G401.6 (cell line): ENCODE data around the gene CATSPERD.

Experiments
- FAIRE-seq: peaks from 2 replicates; lab custom pipeline; 2012; peaks lifted over from hg19 to GRCh38; lab: Jason Lieb, UNC

CATSPERD gene

DNA sequence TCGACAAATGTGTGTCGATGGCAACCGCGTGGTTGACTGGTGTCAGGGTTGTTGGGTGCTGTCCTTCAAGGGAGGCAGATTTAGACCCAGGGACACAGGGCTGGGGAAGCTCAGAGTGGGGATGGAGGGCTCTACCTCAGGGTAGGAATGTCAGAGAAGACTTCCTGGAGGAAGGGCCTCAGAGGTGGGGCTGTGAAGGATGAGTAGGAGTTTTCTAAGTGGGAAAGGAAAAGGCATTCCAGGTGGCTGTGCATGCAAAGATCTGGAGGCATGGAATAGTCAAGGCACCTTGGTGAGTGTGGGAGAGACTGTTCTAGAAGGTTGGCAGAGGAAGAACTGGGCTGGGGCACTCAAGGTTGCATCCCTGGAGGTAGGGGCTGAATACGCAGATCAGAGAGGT, 86.5 kb downstream of the CATSPERD start:
- FAIRE-seq: no peak

DNA sequence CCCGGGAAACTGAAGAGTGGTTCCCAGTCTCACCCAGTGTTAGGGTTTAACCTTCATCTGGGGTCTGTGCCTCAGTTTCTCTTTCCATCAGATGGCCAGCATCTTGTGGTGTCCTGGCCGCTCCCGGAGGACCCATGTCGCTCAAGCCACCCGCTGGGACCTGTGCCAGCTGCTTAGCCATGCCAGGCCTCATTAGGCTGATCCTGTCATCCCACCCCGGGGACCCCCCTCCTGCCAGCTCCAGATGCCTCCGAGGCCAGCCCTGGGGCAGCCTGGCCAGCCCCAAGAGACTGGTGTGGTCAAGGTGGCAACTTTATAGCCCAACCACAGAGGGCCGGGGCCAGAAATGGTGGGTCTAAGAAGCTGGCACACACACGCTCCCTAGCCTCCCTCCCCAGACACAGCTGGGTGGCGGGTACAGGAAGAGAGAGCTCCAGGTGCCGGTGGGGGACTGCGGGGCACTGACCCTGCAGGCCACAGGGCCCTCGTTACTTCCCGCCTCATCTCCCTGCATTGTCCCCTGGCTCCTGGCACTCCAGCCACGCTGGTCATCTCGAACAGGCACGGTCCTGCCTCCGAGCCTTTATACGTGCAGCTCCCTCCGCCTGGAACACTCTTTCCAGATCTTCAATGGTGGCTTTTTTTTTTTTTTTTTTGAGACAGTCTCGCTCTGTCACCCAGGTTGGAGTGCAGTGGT, 87.8 kb downstream of the CATSPERD start:
- no peak for FAIRE-seq

DNA sequence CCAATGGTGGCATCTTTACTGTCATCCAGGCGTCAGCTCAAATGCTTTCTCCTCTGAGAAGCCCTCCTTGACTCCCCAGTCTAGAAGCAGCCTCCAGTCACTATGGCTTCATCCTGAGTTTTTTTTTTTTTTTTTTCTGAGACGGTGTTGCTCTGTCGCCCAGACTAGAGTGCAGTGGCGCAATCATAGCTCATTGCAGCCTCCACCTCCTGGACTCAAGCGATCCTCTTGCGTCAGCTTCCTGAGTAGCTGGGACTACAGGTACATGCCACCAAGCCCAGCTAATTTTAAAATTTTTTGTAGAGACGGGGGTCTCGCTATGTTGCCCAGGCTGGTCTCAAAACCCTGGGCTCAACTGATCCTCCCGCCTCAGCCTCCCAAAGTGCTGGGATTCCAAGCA, 88.6 kb downstream of the CATSPERD start:
- FAIRE-seq: no peak

DNA sequence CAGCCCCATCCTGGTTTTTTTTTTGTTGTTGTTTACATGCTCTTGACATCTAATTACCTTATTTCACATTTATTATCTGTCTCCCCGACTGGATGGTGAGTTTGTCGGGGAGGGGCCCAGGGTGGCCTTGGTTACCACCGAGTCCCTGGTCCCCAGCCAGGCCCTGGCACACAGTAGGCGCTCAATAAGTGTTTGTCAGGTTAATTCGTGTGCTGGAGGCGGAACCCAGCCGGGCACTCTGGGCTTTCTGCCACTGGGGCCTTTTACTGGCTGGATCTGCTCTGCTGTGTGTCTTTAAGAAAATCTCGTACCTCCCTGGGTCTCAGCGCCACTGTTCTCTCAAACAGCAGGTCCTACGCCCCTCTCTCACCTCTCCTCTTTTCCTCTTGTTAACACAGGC, 89.0 kb downstream of the CATSPERD start:
- no peak for FAIRE-seq

DNA sequence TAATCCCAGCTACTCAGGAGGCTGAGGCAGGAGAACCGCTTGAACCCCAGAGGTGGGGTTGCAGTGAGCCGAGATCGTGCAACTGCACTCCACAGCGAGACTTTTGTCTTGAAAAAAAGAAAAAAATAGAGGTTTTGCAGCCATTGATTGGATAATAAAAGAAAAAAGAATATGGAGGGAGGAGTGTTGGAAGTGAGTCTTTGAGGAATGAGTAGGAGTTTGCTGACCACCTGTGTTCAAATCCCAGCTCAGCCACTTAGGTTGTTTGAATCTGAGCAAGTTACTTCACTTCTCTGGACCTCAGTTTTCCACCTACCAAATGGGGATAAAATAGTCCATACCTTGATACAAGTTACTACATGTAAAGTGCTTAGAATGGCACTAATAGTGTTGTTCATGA, 90.7 kb downstream of the CATSPERD start:
- no peak for FAIRE-seq

DNA sequence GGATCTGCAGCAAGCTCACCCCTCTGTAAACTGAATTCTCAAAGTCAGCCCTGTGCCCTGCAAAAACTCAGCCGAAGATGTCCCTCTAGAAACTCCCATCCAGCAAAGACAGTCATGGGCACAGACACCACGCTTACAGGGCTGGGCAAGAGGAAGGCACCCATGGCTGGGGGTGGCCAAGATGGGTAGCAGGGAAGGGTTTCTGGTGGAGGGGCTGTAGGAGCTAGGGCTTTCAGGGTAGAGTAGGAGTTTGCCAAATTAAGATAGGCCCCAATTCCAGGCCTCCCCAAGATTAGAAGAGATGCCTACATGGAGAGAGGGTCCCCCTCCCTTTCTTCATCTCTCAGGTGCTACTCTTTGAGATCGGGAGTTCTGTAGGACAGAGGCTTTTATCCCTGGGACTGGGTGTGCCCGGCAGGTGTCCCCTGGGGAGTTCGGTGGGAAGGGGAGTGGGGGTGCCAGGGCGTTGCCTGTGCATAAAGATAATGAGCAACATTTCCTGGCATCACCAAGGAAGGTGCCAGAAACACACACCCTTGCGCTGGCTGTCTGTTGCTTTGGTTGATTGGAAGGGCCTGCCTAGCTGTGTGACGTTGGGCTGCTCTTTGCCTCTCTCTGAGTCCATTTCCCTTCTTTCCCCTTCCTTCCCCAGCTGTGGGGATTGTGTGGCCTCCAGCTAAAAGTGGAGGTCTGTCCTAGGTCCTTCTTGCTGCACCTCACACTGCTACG, 93.8 kb downstream of the CATSPERD start:
- FAIRE-seq: no peak

DNA sequence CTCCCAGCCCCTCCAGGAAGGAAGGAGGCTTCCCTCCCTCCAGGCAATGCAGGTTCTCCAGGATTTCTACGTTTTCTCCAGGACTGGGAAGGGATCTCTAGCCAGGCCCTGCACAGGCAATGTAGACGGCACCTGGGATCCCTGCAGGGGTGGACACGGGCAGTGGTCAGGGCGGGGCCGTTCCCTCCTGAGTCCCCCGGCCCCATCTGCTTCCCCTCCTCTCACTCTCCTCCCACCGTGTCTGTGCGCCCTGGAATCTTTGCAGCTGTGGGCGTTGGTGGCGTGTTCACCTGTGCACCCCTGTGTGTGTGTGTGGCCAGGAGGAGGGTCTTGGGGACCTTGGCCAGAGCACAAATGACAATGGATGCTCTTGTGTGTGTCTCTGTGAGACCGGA, 94.4 kb downstream of the CATSPERD start:
- no peak for FAIRE-seq

DNA sequence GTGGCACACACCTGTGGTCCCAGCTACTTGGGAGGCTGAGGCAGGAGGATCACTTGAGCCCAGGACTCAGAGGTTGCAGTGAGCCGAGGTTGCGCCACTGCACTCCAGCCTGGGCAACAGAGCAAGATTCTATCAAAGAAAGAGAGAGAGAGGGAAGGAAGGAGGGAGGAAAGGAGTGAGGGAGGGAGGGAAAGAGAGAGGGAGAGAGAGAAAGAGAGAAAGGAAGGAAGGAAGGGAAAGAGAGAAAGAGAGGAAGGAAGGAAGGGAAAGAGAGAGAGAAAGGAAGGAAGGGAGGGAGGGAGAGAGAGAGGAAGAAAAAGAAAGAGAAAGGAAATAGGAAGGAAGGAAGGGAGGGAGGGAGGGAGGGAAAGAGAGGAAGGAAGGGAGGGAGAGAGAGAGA, 96.8 kb downstream of the CATSPERD start:
- FAIRE-seq: no peak

DNA sequence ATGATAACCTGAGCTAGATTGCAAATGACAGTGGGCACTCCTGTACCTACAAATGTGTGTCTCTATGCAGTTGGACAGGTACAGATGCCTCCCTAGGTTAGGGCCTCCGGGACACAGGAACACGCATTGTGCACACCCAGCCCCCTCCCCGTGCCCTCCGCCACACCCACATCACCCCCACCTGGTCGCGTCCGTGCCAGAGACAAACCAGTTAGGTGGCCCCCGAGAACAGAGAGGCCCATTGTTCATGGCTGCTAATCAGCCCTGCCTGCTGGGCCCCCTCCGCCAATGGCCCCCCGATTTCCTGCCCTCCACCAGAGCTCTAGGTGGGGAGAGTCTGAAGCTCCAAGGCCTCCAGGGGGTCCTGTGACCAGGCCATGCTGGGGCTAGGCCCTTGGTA, 98.2 kb downstream of the CATSPERD start:
- no peak for FAIRE-seq

DNA sequence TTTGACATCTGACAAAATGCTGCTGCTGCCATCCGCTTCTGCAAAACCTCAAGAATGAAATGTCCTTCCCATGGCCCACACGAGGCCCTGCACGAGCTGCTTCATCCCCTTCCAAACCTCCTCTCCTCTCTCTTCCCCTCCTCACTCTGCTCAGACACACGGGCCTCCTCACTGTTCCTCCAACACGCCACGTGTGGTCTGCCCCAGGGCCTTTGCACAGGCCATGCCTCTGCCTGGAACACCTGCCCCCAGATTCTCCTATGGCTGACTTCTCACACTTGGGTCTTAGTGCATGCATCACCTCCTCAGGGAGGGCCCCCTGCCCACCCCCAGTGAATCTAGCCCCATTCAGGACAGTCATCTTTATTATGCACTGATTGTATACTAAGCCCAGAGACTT, 100.3 kb downstream of the CATSPERD start:
- FAIRE-seq: no peak

DNA sequence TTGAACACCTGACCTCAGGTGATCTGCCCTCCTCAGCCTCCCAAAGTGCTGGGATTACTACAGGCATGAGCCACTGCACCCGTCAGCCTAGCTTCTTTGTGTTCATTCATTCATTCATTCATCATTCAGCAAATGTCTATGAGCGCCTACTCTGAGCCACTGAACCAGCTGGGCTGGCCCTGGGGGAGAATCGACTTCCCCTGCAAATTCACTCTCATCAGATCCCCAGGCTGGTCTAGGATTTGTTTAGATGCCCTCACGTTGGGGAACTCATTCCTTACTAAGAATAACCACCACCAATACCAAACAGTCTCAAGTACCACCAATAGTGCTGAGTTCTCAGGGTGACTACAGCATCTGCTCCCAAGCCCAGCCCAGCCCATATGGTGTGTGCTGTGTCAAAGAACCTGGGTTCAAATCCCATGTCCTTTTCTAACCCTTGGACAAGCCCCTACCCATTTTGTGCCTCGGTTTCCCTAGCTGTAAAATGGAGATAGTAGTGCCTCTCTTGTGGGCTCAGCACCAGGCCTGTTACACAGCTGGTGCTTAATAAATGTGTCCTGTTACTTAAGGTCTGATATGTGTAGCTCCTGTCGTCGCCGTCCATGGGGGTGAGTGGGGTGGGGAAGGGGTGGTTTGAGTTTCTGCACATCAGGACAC, 101.2 kb downstream of the CATSPERD start:
- FAIRE-seq: no peak

DNA sequence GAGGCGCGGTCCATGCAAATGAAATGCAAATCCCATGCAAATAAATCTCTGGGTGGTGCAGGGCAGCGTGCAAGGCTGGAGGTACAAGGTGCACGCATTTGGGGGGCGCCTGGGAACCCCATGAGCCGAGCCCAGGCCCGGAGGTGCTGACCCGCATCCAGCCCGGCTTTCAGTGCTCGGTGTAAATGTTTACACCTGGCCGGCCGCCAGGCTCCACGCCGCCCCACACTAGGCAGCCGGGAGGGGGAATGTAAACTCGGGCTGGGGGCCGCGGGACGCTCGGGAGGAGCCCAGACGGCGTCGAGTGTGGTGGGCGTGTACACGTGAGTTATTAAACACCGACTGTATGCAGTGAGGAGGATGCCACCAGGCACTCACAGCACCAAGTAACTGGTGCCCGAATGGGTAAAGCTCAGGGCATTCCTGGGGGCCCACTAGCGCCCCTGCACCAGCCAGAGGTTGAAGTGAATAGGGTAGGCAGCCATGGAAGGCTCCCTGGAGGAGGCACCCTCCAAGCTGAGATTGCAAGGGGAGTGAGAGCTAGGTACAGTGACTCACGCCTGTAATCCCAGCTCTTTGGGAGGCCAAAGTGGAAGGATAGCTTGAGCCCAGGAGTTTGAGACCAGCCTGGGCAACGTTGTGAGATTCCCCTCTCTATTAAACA, 101.9 kb downstream of the CATSPERD start:
- FAIRE-seq: no peak

DNA sequence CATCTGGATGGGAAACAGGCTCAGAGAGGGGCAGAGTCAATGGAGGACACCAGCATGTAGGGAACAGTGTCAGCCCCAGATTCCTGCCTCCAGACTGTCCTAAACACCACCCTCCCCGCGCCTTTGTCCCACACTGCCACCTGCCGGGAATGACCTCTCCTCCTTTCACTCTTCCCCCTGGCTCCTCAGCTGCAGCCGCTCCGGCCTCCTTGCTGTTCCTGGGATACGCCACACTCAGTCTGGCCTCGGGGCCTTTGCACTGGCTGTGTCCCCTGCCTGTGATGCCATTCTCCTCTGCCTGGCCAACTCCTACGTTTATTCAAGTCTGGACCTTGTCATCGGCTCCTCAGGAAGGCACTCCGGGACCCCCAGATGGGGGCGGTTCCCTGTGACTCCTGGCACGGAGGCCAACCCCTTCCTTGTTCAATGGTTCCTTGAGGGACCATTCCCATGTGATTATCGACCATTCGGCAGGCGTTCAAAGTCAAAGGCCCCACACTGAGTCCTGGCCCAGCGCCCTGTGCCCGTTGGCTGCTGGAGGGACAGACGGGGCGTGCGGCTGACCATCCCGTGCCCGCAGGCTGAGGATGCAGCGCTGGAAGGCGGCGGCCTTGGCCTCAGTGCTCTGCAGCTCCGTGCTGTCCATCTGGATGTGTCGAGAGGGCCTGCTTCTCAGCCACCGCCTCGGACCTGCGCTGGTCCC, 103.3 kb downstream of the CATSPERD start:
- no peak for FAIRE-seq

DNA sequence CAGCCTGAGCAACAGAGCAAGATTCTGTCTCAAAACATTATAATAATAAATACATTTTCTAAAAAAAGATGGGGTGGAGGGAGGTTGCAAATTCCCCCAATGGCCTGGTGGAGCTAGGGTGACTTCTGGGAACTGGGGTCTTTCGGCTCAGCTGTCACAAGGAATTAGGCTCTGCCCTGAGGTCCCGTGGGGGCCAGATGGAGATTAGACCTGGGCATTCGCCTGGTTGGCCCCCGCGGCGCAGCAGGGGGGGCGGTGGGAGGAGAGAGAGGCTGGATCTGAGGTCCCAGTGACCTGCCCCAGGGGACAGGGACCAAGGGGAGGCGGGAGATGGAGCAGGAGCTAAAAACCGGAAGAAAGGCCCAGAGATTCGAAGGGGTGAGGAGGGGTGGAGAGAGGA, 104.3 kb downstream of the CATSPERD start:
- FAIRE-seq: no peak

DNA sequence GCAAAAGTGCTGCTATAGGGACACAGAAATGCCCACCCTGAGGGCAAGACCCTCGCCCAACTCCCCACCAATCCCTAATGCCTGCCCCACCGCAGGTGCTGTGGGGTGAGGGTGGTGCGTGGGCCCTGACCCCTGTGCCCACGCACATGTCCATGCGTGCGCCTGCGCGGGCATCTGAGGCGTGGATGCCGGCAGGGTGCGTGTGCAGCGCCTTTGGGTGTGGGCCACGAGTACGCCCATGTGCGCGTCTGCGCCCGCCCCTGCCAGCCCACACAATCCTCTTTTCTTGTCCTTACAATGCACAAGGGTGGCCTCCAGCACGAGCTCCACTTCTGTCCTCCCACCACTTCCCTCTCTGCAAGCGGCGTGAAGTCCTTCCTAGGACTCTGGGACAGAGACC, 104.7 kb downstream of the CATSPERD start:
- FAIRE-seq: no peak

DNA sequence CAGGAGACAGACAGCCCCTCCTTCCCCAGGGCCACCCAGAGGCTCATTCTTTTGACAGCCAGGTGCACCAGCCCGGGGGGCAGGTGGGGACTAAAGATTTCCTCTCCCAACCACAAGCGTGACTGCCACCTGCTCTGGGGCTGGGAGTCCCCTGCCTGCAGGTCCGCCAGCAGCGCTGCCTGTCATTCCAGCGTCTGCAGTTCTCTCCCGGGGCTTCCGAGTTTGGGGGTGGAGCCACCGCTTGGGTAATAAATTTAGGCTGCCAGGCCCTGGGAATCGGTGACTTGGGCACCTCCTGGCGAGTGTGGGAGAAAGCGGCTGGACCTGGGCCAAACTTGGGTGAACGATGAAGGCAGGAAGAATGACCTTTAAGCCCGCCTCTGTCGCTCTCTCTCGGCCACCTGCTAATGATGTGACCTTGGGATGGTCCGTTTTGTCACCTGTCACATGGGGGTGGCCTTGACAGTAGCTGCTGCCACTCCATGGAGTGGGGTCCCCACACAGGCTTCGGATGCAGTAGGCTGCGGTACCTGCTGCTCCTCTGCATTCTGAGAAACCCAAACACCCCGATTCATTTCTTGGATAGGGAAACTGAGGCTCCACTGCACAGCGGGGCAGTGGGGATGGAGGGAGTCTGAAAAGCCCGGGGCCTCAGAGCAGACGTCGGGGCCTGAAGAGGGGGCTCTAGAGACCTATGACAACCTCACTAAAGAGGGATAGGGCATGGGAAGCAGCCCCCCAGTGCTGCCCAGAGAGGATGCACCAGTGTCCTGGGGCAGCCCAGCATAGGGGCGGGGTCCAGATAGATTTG, 106.3 kb downstream of the CATSPERD start:
- FAIRE-seq: no peak

DNA sequence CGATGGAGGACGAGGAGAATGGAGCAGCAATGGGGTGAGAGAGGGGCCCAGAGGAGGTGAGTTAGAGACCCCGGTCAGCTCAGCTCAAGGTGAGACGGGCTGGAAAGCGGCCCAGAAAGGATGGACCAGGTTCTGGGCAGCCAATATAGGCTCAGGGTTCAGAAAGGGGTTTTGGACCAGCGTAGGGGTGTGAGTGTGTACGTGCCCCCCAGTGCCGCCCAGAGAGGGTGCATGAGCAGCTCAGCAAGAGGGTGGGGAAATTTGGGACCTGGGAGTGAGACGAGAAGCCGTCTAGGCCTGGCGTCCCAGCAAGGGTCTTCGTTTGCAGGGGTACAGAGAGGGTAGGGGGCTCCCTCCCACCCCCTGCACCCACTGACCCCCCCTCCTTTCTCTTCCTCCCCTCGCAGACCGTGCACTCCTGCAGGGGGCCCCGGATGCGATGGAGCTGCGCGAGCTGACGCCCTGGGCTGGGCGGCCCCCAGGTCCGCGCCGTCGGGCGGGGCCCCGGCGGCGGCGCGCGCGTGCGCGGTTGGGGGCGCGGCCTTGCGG, 107.0 kb downstream of the CATSPERD start:
- FAIRE-seq: no peak

DNA sequence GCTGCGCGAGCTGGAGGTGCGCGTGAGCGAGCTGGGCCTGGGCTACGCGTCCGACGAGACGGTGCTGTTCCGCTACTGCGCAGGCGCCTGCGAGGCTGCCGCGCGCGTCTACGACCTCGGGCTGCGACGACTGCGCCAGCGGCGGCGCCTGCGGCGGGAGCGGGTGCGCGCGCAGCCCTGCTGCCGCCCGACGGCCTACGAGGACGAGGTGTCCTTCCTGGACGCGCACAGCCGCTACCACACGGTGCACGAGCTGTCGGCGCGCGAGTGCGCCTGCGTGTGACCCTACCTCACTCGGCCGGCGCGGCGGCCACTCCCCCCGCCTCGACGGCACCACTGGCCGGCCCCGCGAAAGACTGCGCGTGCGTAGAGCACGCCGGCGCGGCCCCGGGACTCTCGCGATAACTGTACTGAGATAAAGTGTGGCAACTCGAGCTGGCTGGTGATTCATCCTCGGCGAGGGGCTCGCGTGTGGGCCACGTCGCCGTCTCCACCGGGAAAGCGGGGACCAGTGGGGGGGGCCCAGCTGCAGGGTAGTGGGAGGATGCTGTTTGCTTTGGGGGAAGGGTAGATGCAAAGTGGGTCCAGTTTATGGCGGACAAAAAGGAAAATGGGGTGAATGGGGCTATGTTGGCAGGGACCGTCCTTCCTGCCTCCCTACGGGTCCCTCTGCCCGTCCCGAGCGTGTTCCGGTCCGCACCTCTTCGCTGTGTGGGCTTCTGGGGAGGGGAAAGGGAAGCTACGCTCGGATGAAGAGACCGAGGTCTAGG, 107.6 kb downstream of the CATSPERD start:
- FAIRE-seq: peak; percentile 23
